Neural progenitor cell (in vitro differentiated cells): ENCODE measurements around the gene LGALS3BP. TPM values are rescaled to one million over a fixed set of nuclear protein-coding genes. Genes with fewer than 3 reads are reported as not detected.

Experiments used
- DNase-seq: peaks from one replicate; pipeline ENCODE4 v3.0.0-alpha.2; 2016; ENCODE audit warnings: low spot score
- H2AFZ ChIP-seq: fragments of 200-600 bp; sonication (generic); replicated peaks from 2 replicates; pipeline ENCODE4 v1.6.1; 2016; ENCODE audit warnings: antibody characterized with exemption
- H3F3A ChIP-seq: fragments of 200-600 bp; sonication (generic); 2 replicates; pipeline ENCODE4 v1.6.1; 2016; ENCODE audit warnings: antibody characterized with exemption, low read depth
- H3K27ac ChIP-seq: fragments of 200-600 bp; sonication (generic); 2 replicates; pipeline ENCODE4 v1.5.1; 2016; ENCODE audit warnings: mild to moderate bottlenecking
- H3K27me3 ChIP-seq: fragments of 200-600 bp; sonication (generic); 2 replicates; pipeline ENCODE4 v1.6.1; 2016; ENCODE audit warnings: mild to moderate bottlenecking, moderate library complexity
- H3K36me3 ChIP-seq: fragments of 200-600 bp; sonication (generic); 2 replicates; pipeline ENCODE4 v1.5.1; 2016
- H3K4me1 ChIP-seq: fragments of 200-600 bp; sonication (generic); 2 replicates; pipeline ENCODE4 v1.6.1; 2016; ENCODE audit warnings: mixed run types
- H3K4me2 ChIP-seq: fragments of 200-600 bp; sonication (generic); 2 replicates; pipeline ENCODE4 v1.6.1; 2016
- H3K4me3 ChIP-seq: fragments of 200-600 bp; sonication (generic); 2 replicates; pipeline ENCODE4 v1.5.1; 2016
- H3K79me2 ChIP-seq: fragments of 200-600 bp; sonication (generic); 2 replicates; pipeline ENCODE4 v1.6.1; 2016; ENCODE audit warnings: low read depth
- H3K9ac ChIP-seq: fragments of 200-600 bp; sonication (generic); 2 replicates; pipeline ENCODE4 v1.6.1; 2016
- H3K9me3 ChIP-seq: fragments of 200-600 bp; sonication (generic); 2 replicates; pipeline ENCODE4 v1.5.1; 2016; ENCODE audit warnings: low read depth
- H4K20me1 ChIP-seq: fragments of 200-600 bp; sonication (generic); 2 replicates; pipeline ENCODE4 v1.6.1; 2016; ENCODE audit warnings: low read depth
- H3K27ac Mint-ChIP-seq: 3 replicates; pipeline ENCODE4 v1.8.0; 2021; ENCODE audit warnings: mixed read lengths
- H3K27me3 Mint-ChIP-seq: 2 replicates; pipeline ENCODE4 v1.8.0; 2022; ENCODE audit warnings: low read depth, mild to moderate bottlenecking, inconsistent platforms, moderate library complexity, mixed read lengths; ENCODE audit not compliant: insufficient read depth
- H3K36me3 Mint-ChIP-seq: 3 replicates; pipeline ENCODE4 v1.8.0; 2021; ENCODE audit warnings: mixed read lengths
- H3K4me1 Mint-ChIP-seq: 3 replicates; pipeline ENCODE4 v1.8.0; 2021; ENCODE audit warnings: mixed read lengths
- H3K4me3 Mint-ChIP-seq: 3 replicates; pipeline ENCODE4 v1.8.0; 2021; ENCODE audit warnings: mild to moderate bottlenecking, moderate library complexity, mixed read lengths
- H3K9me3 Mint-ChIP-seq: 3 replicates; pipeline ENCODE4 v1.8.0; 2020; ENCODE audit warnings: mixed read lengths
- EZH2 ChIP-seq: fragments of 200-600 bp; sonication (generic); IDR thresholded peaks from 2 replicates; pipeline ENCODE4 v1.6.1; 2017; ENCODE audit warnings: antibody characterized with exemption, mild to moderate bottlenecking, moderate library complexity
- EZH2phosphoT487 ChIP-seq: fragments of 200-600 bp; sonication (generic); IDR thresholded peaks from 2 replicates; pipeline ENCODE4 v1.6.1; 2017; ENCODE audit warnings: antibody characterized with exemption
- total RNA-seq: library from RNA; depleted of rRNA; stranded (reverse); fragments of >200 nt; gene quantifications from 2 replicates; pipeline ENCODE4 v1.2.3, GENCODE V29; 2015; ENCODE audit warnings: low replicate concordance
- TF ChIP-seq, protein P1 (sequence below): fragments of 200-600 bp; sonication (generic); IDR thresholded peaks from 2 replicates; pipeline ENCODE4 v1.5.1; 2017; ENCODE audit warnings: antibody characterized with exemption, mild to moderate bottlenecking

LGALS3BP gene
- total RNA-seq, 1 donor from 2014 or later: 17.5 TPM

DNA sequence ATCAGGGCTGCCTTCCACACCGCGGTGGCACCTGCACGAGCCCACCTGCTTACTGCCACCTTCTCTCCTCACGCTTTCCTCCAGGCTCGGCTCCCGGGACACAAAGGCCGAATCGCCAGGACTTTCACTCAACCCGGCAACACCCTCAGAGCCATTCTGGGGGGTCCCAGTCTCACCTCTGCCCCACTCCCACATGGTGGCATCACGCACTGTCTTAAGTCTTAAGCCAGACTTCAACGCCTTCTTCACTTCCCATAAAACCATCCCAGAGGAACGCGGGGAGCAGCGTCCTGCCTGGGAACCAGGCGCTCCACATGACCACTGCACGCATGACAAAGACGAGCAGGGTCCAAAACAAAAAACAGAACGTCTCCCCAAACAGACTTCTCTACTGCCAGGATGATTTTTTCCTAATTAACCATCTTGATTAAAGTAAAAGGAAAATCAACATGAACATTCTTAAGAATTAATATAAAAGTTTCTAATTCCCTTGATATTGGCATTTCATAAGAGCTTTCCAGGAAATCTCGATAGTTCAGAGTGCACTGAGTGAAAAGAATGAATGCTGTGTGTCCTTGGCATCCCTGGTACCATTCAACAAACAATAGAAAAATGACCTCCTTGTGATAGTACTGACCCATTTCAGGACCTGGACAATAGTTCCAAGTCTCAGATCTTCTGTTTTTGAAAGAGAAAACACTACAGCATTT lies 27.2 kb upstream of the LGALS3BP start:
- Mint-ChIP-seq H3K9me3 (peaks cover 7% of the 10 kb centered on the region), H3K27me3 (peaks cover 14% of the 10 kb centered on the region), H3K27ac (no peak overlapping the region), H3K36me3 (peaks cover under 1% of the 10 kb centered on the region), H3K4me1 (peaks cover 37% of the 10 kb centered on the region), H3K4me3 (peak overlapping the region; percentile 46)
- no peak overlapping the region for H3K4me3 ChIP-seq
- H3K27me3 ChIP-seq: no peaks in the 10 kb centered on the region
- peaks cover 32% of the 10 kb centered on the region for H3K79me2 ChIP-seq
- no peak overlapping the region for H2AFZ ChIP-seq
- no peaks in the 10 kb centered on the region for H3F3A ChIP-seq
- DNase-seq: no peak
- H3K4me2 ChIP-seq: no peak overlapping the region
- H3K27ac ChIP-seq: no peak overlapping the region
- peaks cover 11% of the 10 kb centered on the region for H3K4me1 ChIP-seq
- no peak for TF ChIP-seq EZH2phosphoT487
- TF ChIP-seq EZH2: no peak
- TF ChIP-seq, protein P1, sequence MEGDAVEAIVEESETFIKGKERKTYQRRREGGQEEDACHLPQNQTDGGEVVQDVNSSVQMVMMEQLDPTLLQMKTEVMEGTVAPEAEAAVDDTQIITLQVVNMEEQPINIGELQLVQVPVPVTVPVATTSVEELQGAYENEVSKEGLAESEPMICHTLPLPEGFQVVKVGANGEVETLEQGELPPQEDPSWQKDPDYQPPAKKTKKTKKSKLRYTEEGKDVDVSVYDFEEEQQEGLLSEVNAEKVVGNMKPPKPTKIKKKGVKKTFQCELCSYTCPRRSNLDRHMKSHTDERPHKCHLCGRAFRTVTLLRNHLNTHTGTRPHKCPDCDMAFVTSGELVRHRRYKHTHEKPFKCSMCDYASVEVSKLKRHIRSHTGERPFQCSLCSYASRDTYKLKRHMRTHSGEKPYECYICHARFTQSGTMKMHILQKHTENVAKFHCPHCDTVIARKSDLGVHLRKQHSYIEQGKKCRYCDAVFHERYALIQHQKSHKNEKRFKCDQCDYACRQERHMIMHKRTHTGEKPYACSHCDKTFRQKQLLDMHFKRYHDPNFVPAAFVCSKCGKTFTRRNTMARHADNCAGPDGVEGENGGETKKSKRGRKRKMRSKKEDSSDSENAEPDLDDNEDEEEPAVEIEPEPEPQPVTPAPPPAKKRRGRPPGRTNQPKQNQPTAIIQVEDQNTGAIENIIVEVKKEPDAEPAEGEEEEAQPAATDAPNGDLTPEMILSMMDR: no peak
- H3K9me3 ChIP-seq: no peaks in the 10 kb centered on the region
- no peaks in the 10 kb centered on the region for H3K36me3 ChIP-seq
- peaks cover 50% of the 10 kb centered on the region for H4K20me1 ChIP-seq
- H3K9ac ChIP-seq: no peak overlapping the region

DNA sequence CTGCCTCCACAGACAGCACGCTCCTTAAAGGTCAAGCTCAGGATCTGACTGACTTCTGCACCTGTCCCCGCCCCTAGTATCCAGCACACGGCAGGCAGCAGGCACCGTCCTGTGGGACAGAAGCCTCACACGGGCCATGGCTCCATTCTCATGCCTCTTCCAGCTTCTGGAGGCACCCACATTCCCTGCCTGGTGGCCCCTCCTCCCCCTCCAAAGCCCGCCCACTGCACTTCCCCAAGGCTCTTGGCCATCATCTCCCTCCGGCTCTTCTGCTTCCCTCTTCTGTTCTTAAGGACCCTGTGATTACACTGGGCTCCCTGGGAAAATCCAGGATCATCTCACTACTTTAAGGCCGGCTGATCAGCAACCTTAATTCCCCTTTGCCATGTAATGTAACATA lies 26.3 kb upstream of the LGALS3BP start:
- Histone ChIP-seq H3K4me2 (no peak overlapping the region), H3K4me3 (no peak overlapping the region), H3K36me3 (no peaks in the 10 kb centered on the region), H3K4me1 (peaks cover 11% of the 10 kb centered on the region), H3K79me2 (peaks cover 32% of the 10 kb centered on the region), H3K9ac (no peak overlapping the region), H3K27ac (no peak overlapping the region), H3K27me3 (no peaks in the 10 kb centered on the region), H2AFZ (no peak overlapping the region), H3K9me3 (no peaks in the 10 kb centered on the region), H3F3A (no peaks in the 10 kb centered on the region), H4K20me1 (peaks cover 55% of the 10 kb centered on the region)
- H3K4me1 Mint-ChIP-seq: peaks cover 38% of the 10 kb centered on the region
- H3K27ac Mint-ChIP-seq: no peak overlapping the region
- TF ChIP-seq EZH2phosphoT487 (no peak), EZH2 (no peak)
- TF ChIP-seq, protein P1: no peak
- DNase-seq: no peak
- peaks cover 13% of the 10 kb centered on the region for H3K27me3 Mint-ChIP-seq
- peak overlapping the region; percentile 16 for H3K4me3 Mint-ChIP-seq
- peaks cover 2% of the 10 kb centered on the region for H3K36me3 Mint-ChIP-seq
- H3K9me3 Mint-ChIP-seq: peaks cover 3% of the 10 kb centered on the region

DNA sequence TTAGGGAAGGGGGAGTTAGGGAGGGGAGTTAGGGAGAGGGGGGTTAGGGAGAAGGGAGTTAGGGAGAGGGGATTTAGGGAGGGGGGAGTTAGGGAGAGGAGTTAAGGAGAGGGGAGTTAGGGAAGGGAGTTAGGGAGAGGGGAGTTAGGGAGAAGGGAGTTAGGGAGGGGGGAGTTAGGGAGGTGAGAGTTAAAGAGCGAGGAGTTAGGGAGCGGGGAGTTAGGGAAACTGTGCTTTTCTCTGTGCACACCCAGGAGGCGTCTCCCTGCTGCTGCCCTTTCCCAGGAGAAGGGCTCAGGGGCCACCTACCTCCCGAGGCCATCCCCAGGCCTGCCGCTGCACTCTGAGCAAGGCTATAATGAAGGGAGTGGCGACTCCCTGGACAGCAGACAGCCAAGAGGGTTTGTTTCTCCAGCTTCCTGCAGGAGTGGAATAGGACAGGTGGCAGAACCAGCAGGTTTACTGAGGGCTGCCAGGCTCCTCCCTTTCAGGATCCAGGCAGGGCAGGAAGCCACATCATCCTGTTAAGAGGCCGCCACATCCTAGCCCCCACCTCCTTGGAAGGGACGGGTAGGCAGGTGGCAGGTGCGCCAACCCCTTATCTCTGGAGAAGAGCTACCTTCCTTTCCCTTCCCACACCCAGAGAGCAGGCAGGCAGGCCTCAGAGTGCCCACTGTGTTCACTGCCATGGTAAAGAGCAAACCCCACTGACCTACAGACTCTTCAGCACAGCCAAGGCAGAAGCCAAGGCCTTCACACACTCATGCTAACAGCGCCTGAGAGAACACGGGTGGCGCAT lies 25.5 kb upstream of the LGALS3BP start:
- peaks cover 60% of the 10 kb centered on the region for H4K20me1 ChIP-seq
- H3K36me3 ChIP-seq: no peaks in the 10 kb centered on the region
- H3K27me3 Mint-ChIP-seq: peaks cover 10% of the 10 kb centered on the region
- no peaks in the 10 kb centered on the region for H3F3A ChIP-seq
- no peak overlapping the region for H3K9ac ChIP-seq
- DNase-seq: no peak
- no peak overlapping the region for H3K4me3 ChIP-seq
- H3K4me3 Mint-ChIP-seq: no peak overlapping the region
- peaks cover 11% of the 10 kb centered on the region for H3K4me1 ChIP-seq
- no peak overlapping the region for H3K27ac ChIP-seq
- H3K27me3 ChIP-seq: no peaks in the 10 kb centered on the region
- peaks cover 32% of the 10 kb centered on the region for H3K4me1 Mint-ChIP-seq
- no peaks in the 10 kb centered on the region for H3K9me3 Mint-ChIP-seq
- H3K4me2 ChIP-seq: no peak overlapping the region
- TF ChIP-seq EZH2phosphoT487: no peak
- TF ChIP-seq, protein P1: no peak
- TF ChIP-seq EZH2: no peak
- H3K79me2 ChIP-seq: peaks cover 32% of the 10 kb centered on the region
- H3K36me3 Mint-ChIP-seq: peaks cover 2% of the 10 kb centered on the region
- H3K9me3 ChIP-seq: no peaks in the 10 kb centered on the region
- H2AFZ ChIP-seq: no peak overlapping the region
- no peak overlapping the region for H3K27ac Mint-ChIP-seq
